Osteocyte (in vitro differentiated cells): ENCODE data around the gene CR1. TPM values are rescaled to one million over a fixed set of nuclear protein-coding genes. Genes with fewer than 3 reads are reported as not detected.
"Not testable (repeated sequence)": the region's sequence is repeated elsewhere in the genome, so short reads cannot be mapped to it uniquely, and the experiment has no call there.

Source experiments
- DNase-seq: peaks from one replicate; pipeline ENCODE4 v3.0.0; 2021; ENCODE audit warnings: mixed read lengths; ENCODE audit not compliant: unreplicated experiment; ENCODE audit errors: extremely low spot score
- H3K27ac Mint-ChIP-seq: one replicate; pipeline ENCODE4 v1.8.0; 2021; ENCODE audit warnings: mild to moderate bottlenecking, mixed read lengths; ENCODE audit not compliant: unreplicated experiment
- H3K27me3 Mint-ChIP-seq: one replicate; pipeline ENCODE4 v1.8.0; 2021; ENCODE audit warnings: mixed read lengths; ENCODE audit not compliant: unreplicated experiment
- H3K36me3 Mint-ChIP-seq: one replicate; pipeline ENCODE4 v1.8.0; 2021; ENCODE audit warnings: mixed read lengths; ENCODE audit not compliant: unreplicated experiment
- H3K4me1 Mint-ChIP-seq: one replicate; pipeline ENCODE4 v1.8.0; 2021; ENCODE audit warnings: mixed read lengths; ENCODE audit not compliant: unreplicated experiment
- H3K4me3 Mint-ChIP-seq: one replicate; pipeline ENCODE4 v1.8.0; 2021; ENCODE audit warnings: mild to moderate bottlenecking, moderate library complexity, mixed read lengths; ENCODE audit not compliant: unreplicated experiment
- H3K9me3 Mint-ChIP-seq: one replicate; pipeline ENCODE4 v1.8.0; 2021; ENCODE audit warnings: mixed read lengths; ENCODE audit not compliant: unreplicated experiment
- CTCF ChIP-seq: fragments of 200-600 bp; sonication (generic); IDR thresholded peaks from 2 replicates; pipeline ENCODE4 v1.5.0; 2021; ENCODE audit warnings: antibody characterized with exemption, mild to moderate bottlenecking, moderate library complexity
- total RNA-seq: library from RNA; stranded (reverse); gene quantifications from 2 replicates; pipeline ENCODE4 v1.2.1, GENCODE V29; 2021

CR1 gene
- total RNA-seq, 1 donor from 2014 or later: not detected

- Mint-ChIP-seq H3K27ac (no peak overlapping the region), H3K4me3 (no peak overlapping the region), H3K9me3 (no peaks in the 10 kb centered on the region), H3K4me1 (no peaks in the 10 kb centered on the region), H3K27me3 (peaks cover 7% of the 10 kb centered on the region), H3K36me3 (no peaks in the 10 kb centered on the region)
- TF ChIP-seq CTCF: no peak
- DNase-seq: no peak
Observed at GRCh38 chr1:207626972-207627337, 131.0 kb downstream of the CR1 start.

- no peak for TF ChIP-seq CTCF
- no peak for DNase-seq
- H3K4me1 Mint-ChIP-seq: no peaks in the 10 kb centered on the region
- peaks cover 7% of the 10 kb centered on the region for H3K27me3 Mint-ChIP-seq
- no peaks in the 10 kb centered on the region for H3K9me3 Mint-ChIP-seq
- no peak overlapping the region for H3K27ac Mint-ChIP-seq
- no peaks in the 10 kb centered on the region for H3K36me3 Mint-ChIP-seq
- no peak overlapping the region for H3K4me3 Mint-ChIP-seq
Observed at GRCh38 chr1:207627496-207627895, 131.5 kb downstream of the CR1 start.

GRCh38 chr1:207628776-207629175, 132.8 kb downstream of the CR1 start:
- no peak for DNase-seq
- H3K27me3 Mint-ChIP-seq: peaks cover 11% of the 10 kb centered on the region
- H3K4me1 Mint-ChIP-seq: no peaks in the 10 kb centered on the region
- H3K36me3 Mint-ChIP-seq: no peaks in the 10 kb centered on the region
- H3K27ac Mint-ChIP-seq: no peak overlapping the region
- H3K4me3 Mint-ChIP-seq: no peak overlapping the region
- no peak for TF ChIP-seq CTCF
- no peaks in the 10 kb centered on the region for H3K9me3 Mint-ChIP-seq

- H3K9me3 Mint-ChIP-seq: no peaks in the 10 kb centered on the region
- peaks cover 18% of the 10 kb centered on the region for H3K27me3 Mint-ChIP-seq
- no peak overlapping the region for H3K4me3 Mint-ChIP-seq
- TF ChIP-seq CTCF: no peak
- no peaks in the 10 kb centered on the region for H3K36me3 Mint-ChIP-seq
- no peak for DNase-seq
- H3K4me1 Mint-ChIP-seq: no peaks in the 10 kb centered on the region
- H3K27ac Mint-ChIP-seq: no peak overlapping the region
Observed at GRCh38 chr1:207631137-207631536, 135.2 kb downstream of the CR1 start.

DNA sequence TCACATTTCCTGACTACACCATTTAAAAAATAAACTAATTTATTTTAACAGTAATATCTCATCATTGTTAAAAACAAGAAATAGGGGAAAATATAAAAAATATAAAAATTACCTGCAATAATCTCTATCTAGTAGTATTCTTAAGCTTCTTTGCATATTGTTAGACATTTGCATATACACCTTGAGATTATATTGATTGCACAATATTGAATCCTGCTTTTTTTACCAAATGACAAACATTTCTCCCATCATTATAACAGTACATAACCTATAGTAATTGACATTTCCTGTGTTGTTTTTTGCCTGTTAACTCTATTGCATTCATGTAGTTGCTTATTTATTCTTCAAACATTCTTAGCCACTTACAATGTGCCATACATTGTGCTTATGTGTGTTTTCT, 137.3 kb downstream of the CR1 start:
- H3K9me3 Mint-ChIP-seq: no peaks in the 10 kb centered on the region
- no peak overlapping the region for H3K4me3 Mint-ChIP-seq
- H3K27ac Mint-ChIP-seq: no peak overlapping the region
- H3K36me3 Mint-ChIP-seq: no peaks in the 10 kb centered on the region
- no peaks in the 10 kb centered on the region for H3K4me1 Mint-ChIP-seq
- no peak for TF ChIP-seq CTCF
- no peak for DNase-seq
- H3K27me3 Mint-ChIP-seq: peaks cover 18% of the 10 kb centered on the region

DNA sequence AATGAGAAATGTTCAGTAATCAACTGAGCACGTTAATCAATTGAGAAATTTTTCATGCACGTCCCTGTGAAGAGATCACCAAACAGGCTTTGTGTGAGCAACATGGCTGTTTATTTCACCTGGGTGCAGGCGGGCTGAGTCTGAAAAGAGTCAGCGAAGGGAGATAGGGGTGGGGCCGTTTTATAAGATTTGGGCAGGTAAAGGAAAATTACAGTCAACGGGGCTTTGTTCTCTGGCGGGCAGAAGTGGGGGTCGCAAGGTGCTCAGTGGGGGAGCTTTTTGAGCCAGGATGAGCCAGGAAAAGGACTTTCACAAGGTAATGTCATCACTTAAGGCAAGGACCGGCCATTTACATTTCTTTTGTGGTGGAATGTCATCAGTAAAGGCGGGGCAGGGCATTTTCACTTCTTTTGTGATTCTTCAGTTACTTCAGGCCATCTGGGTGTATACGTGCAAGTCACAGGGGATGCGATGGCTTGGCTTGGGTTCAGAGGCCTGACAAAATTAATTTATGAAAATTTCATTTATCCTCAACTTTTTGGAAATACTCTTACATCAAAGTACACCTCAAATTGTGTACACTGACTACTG, 137.8 kb downstream of the CR1 start:
- not testable (repeated sequence) for H3K4me1 Mint-ChIP-seq, H3K27ac Mint-ChIP-seq, H3K4me3 Mint-ChIP-seq, DNase-seq, H3K9me3 Mint-ChIP-seq, H3K36me3 Mint-ChIP-seq
- H3K27me3 Mint-ChIP-seq: peaks cover 18% of the 10 kb centered on the region

- H3K36me3 Mint-ChIP-seq, H3K9me3 Mint-ChIP-seq, H3K27ac Mint-ChIP-seq, DNase-seq, H3K4me3 Mint-ChIP-seq, H3K4me1 Mint-ChIP-seq: not testable (repeated sequence)
- peaks cover 18% of the 10 kb centered on the region for H3K27me3 Mint-ChIP-seq
Observed at GRCh38 chr1:207634293-207634692, 138.3 kb downstream of the CR1 start.

DNA sequence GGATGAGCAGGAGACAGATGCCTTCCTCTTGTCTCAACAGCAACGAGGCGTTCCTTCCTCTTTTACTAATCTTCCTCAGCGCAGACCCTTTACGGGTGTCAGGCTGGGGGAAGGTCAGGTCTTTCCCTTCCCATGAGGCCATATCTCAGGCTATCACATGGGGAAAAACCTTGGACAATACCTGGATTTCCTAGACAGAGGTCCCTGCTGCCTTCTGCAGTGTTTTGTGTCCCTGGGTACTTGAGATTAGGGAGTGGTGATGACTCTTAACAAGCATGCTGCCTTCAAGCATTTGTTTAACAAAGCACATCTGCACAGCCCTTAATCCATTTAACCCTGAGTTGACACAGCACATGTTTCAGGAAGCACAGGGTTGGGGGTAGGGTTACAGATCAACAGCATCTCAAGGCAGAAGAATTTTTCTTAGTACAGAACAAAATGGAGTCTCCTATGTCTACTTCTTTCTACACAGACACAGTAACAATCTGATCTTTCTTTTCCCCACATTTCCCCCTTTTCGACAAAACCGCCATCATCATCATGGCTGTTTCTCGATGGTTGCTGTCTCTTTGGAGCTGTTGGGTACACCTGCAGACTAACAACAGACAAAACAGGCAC, 139.7 kb downstream of the CR1 start:
- DNase-seq, H3K36me3 Mint-ChIP-seq, H3K27ac Mint-ChIP-seq, H3K4me3 Mint-ChIP-seq, H3K9me3 Mint-ChIP-seq, H3K4me1 Mint-ChIP-seq: not testable (repeated sequence)
- H3K27me3 Mint-ChIP-seq: peaks cover 20% of the 10 kb centered on the region
